ENCODE measurements around the gene TTC23.
A peak's percentile ranks its signal among the peaks of the same experiment; 100 is the strongest.

TTC23 gene

DNA sequence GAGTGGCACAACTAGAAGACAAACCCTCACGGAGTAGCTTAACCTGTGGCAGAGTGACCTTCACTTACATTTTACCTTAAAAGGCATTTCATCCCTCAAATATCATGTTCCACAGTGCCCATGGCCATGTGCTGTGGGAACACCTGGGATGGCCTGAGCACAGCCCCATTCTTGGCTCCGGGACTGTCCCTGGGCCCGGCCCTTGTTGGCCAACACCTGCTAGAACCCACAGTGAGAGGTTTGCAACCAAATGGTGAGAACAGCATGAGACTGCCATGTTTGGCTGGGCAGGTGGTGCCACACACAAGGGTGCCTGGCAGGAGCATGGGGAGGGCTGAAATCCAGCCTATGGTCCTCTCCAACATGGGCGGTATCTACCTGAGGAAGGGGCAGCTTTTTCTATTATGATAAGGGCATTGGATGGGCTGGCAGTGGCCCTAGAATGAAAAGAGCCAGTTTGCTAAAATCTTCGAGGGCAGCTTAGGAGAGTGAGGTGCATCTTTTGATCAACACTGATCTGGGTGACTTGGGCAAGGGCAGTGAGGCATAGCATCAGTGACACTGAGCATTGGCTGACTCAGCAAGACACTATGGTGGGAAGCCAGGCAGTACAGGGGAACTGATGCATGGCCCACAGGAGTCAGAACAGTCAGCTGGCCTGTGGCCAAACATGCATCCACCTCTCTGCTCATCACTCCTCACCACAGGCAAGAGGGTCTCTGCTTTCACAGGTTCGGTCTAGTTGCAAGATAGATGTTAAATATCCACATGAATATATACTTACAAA lies 90.6 kb downstream of the TTC23 start:
- Histone ChIP-seq H3K9ac (ENCODE audit: low read length) (no peak overlapping the region), H3K27ac (ENCODE audit: low read depth, low read length) (no peak overlapping the region)

DNA sequence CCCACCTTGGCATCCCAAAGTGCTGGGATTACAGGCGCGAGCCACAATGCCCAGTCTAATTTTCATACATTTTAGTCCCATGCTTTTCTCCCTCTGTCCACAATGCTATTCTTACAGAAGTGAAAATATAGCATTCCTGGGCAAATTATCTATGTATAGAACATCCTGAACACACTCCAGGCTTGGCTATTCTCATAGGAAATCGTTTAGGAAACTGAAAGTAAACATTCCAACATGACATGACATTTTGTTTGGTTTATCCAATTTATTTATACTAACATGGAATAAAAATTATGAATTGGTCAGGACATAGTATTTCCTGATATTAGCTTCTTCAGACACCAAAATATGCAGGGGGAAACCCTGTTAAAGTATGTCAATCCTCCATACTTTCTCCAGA lies 91.9 kb downstream of the TTC23 start:
- Histone ChIP-seq H3K36me3 (ENCODE audit: insufficient read depth, low read length) (peaks cover 6% of the 10 kb centered on the region), H3K4me1 (ENCODE audit: insufficient read depth, low read length) (peaks cover 9% of the 10 kb centered on the region), H3K27me3 (ENCODE audit: control insufficient read depth in 1 of 2, insufficient read depth in 2 of 2, low read length in 2 of 2) (no peaks in the 10 kb centered on the region), H3K9me3 (ENCODE audit: low read length) (no peaks in the 10 kb centered on the region), H3K9ac (ENCODE audit: low read length) (no peak overlapping the region), H3K4me3 (ENCODE audit: low read depth in 1 of 2, low read length in 2 of 2) (no peak overlapping the region), H3K27ac (ENCODE audit: low read depth, low read length) (peak overlapping the region; percentile 7)

More for the DNA sequence above, 90.6 kb downstream of the TTC23 start:
- Histone ChIP-seq H3K27me3 (ENCODE audit: control insufficient read depth in 1 of 2, insufficient read depth in 2 of 2, low read length in 2 of 2) (no peaks in the 10 kb centered on the region), H3K9me3 (ENCODE audit: low read length) (no peaks in the 10 kb centered on the region), H3K4me1 (ENCODE audit: insufficient read depth, low read length) (peaks cover 9% of the 10 kb centered on the region), H3K36me3 (ENCODE audit: insufficient read depth, low read length) (peaks cover 6% of the 10 kb centered on the region), H3K4me3 (ENCODE audit: low read depth in 1 of 2, low read length in 2 of 2) (no peak overlapping the region)

- peaks cover 9% of the 10 kb centered on the region for H3K4me1 ChIP-seq (ENCODE audit: insufficient read depth, low read length)
- peaks cover 9% of the 10 kb centered on the region for H3K36me3 ChIP-seq (ENCODE audit: insufficient read depth, low read length)
- H3K4me3 ChIP-seq (ENCODE audit: low read depth in 1 of 2, low read length in 2 of 2) = no peak overlapping the region
- H3K27ac ChIP-seq (ENCODE audit: low read depth, low read length) = no peak overlapping the region
- H3K9me3 ChIP-seq (ENCODE audit: low read length) = no peaks in the 10 kb centered on the region
- H3K27me3 ChIP-seq (ENCODE audit: control insufficient read depth in 1 of 2, insufficient read depth in 2 of 2, low read length in 2 of 2) = no peaks in the 10 kb centered on the region
- H3K9ac ChIP-seq (ENCODE audit: low read length) = no peak overlapping the region
These were observed 93.4 kb downstream of the TTC23 start for GRCh38 chr15:99155961-99156443.

DNA sequence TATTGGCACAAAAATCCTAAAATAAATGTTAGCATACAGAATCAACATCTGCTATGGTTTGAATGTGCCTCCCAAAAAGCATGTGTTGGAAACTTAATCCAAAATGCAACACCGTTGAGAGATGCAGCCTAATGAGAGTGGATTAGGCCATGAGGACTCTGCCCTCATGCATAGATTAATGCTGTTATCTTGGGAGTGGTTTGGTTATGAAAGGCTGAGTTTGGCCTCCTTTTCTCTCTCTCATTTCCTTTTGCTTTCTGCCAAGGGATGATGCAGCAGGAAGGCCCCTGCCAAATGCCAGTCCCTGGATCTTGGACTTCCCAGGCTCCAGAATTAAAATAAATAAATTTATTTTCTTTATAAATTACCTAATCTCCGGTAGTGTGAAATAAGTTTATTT lies 95.1 kb downstream of the TTC23 start:
- no peaks in the 10 kb centered on the region for H3K27me3 ChIP-seq (ENCODE audit: control insufficient read depth in 1 of 2, insufficient read depth in 2 of 2, low read length in 2 of 2)
- H3K4me3 ChIP-seq (ENCODE audit: low read depth in 1 of 2, low read length in 2 of 2) = no peak overlapping the region
- H3K27ac ChIP-seq (ENCODE audit: low read depth, low read length) = no peak overlapping the region
- peaks cover 15% of the 10 kb centered on the region for H3K4me1 ChIP-seq (ENCODE audit: insufficient read depth, low read length)
- H3K36me3 ChIP-seq (ENCODE audit: insufficient read depth, low read length) = peaks cover 13% of the 10 kb centered on the region
- no peak overlapping the region for H3K9ac ChIP-seq (ENCODE audit: low read length)
- H3K9me3 ChIP-seq (ENCODE audit: low read length) = no peaks in the 10 kb centered on the region

- peaks cover 7% of the 10 kb centered on the region for H3K36me3 ChIP-seq (ENCODE audit: insufficient read depth, low read length)
- no peak overlapping the region for H3K9ac ChIP-seq (ENCODE audit: low read length)
- H3K4me3 ChIP-seq (ENCODE audit: low read depth in 1 of 2, low read length in 2 of 2) = no peak overlapping the region
- H3K27me3 ChIP-seq (ENCODE audit: control insufficient read depth in 1 of 2, insufficient read depth in 2 of 2, low read length in 2 of 2) = no peaks in the 10 kb centered on the region
- H3K4me1 ChIP-seq (ENCODE audit: insufficient read depth, low read length) = peaks cover 25% of the 10 kb centered on the region
- no peaks in the 10 kb centered on the region for H3K9me3 ChIP-seq (ENCODE audit: low read length)
- H3K27ac ChIP-seq (ENCODE audit: low read depth, low read length) = no peak overlapping the region
These were observed 96.3 kb downstream of the TTC23 start for GRCh38 chr15:99153026-99153535.

GRCh38 chr15:99151156-99151555 lies 98.2 kb downstream of the TTC23 start:
- H3K27ac ChIP-seq (ENCODE audit: low read depth, low read length) = no peak overlapping the region
- H3K4me1 ChIP-seq (ENCODE audit: insufficient read depth, low read length) = peaks cover 28% of the 10 kb centered on the region
- peaks cover 7% of the 10 kb centered on the region for H3K36me3 ChIP-seq (ENCODE audit: insufficient read depth, low read length)
- no peak overlapping the region for H3K4me3 ChIP-seq (ENCODE audit: low read depth in 1 of 2, low read length in 2 of 2)
- H3K27me3 ChIP-seq (ENCODE audit: control insufficient read depth in 1 of 2, insufficient read depth in 2 of 2, low read length in 2 of 2) = no peaks in the 10 kb centered on the region
- no peaks in the 10 kb centered on the region for H3K9me3 ChIP-seq (ENCODE audit: low read length)
- H3K9ac ChIP-seq (ENCODE audit: low read length) = no peak overlapping the region

DNA sequence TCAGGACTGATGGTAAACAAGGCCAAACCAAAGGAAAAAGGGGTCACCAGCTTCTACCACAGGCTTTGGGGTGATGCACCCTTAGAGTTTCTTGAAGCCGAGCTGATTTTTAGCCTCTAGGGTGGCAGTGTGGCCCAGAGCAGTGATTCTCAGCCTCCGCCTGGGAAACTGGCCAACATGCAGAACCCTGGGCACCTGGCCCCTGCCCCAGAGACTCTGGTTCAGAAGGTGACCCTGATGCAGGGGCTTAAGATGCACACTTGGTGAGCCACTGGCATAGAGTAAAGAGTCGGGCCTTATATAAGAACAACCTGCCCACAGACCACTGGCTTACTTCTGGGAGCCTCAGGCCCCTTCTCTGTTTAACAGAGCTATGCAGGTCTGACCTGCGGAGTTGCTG lies 100.0 kb downstream of the TTC23 start:
- H3K4me3 ChIP-seq (ENCODE audit: low read depth in 1 of 2, low read length in 2 of 2) = no peak overlapping the region
- H3K4me1 ChIP-seq (ENCODE audit: insufficient read depth, low read length) = peaks cover 46% of the 10 kb centered on the region
- H3K27ac ChIP-seq (ENCODE audit: low read depth, low read length) = peak overlapping the region; percentile 85
- no peaks in the 10 kb centered on the region for H3K27me3 ChIP-seq (ENCODE audit: control insufficient read depth in 1 of 2, insufficient read depth in 2 of 2, low read length in 2 of 2)
- no peaks in the 10 kb centered on the region for H3K9me3 ChIP-seq (ENCODE audit: low read length)
- H3K36me3 ChIP-seq (ENCODE audit: insufficient read depth, low read length) = peaks cover 7% of the 10 kb centered on the region
- no peak overlapping the region for H3K9ac ChIP-seq (ENCODE audit: low read length)

DNA sequence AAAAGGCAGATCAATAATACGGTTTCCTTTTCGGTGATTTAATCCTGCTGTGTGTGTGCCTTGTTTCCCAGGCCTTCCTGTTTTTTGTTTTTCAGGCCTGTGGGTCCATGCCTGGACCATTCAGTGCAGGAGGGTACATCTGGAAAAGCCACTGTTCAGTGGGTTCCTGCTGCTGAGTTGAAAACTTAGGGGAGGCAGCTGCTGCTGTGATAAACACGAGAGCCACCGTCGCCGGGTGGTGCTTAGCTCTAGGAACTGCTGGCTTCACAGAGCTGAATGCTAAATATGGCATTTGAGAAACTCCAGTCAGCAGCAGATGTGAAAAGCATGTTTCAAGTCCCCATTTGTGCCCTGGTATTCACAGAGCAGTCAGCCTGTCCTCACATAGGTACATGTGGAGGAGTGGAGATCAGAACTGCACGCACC lies 100.5 kb downstream of the TTC23 start:
- no peaks in the 10 kb centered on the region for H3K27me3 ChIP-seq (ENCODE audit: control insufficient read depth in 1 of 2, insufficient read depth in 2 of 2, low read length in 2 of 2)
- H3K4me3 ChIP-seq (ENCODE audit: low read depth in 1 of 2, low read length in 2 of 2) = no peak overlapping the region
- H3K27ac ChIP-seq (ENCODE audit: low read depth, low read length) = peak overlapping the region; percentile 85
- H3K36me3 ChIP-seq (ENCODE audit: insufficient read depth, low read length) = peaks cover 7% of the 10 kb centered on the region
- no peaks in the 10 kb centered on the region for H3K9me3 ChIP-seq (ENCODE audit: low read length)
- peak overlapping the region; percentile 5 for H3K9ac ChIP-seq (ENCODE audit: low read length)
- H3K4me1 ChIP-seq (ENCODE audit: insufficient read depth, low read length) = peaks cover 51% of the 10 kb centered on the region

GRCh38 chr15:99146661-99147060 lies 102.7 kb downstream of the TTC23 start:
- Histone ChIP-seq H3K27ac (ENCODE audit: low read depth, low read length) (peak overlapping the region; percentile 66), H3K9ac (ENCODE audit: low read length) (no peak overlapping the region), H3K27me3 (ENCODE audit: control insufficient read depth in 1 of 2, insufficient read depth in 2 of 2, low read length in 2 of 2) (no peaks in the 10 kb centered on the region), H3K36me3 (ENCODE audit: insufficient read depth, low read length) (peaks cover 7% of the 10 kb centered on the region), H3K4me1 (ENCODE audit: insufficient read depth, low read length) (peaks cover 72% of the 10 kb centered on the region), H3K4me3 (ENCODE audit: low read depth in 1 of 2, low read length in 2 of 2) (no peak overlapping the region), H3K9me3 (ENCODE audit: low read length) (no peaks in the 10 kb centered on the region)

GRCh38 chr15:99145778-99146177 lies 103.6 kb downstream of the TTC23 start:
- H3K36me3 ChIP-seq (ENCODE audit: insufficient read depth, low read length) = peaks cover 1% of the 10 kb centered on the region
- H3K4me1 ChIP-seq (ENCODE audit: insufficient read depth, low read length) = peaks cover 75% of the 10 kb centered on the region
- H3K4me3 ChIP-seq (ENCODE audit: low read depth in 1 of 2, low read length in 2 of 2) = no peak overlapping the region
- H3K27ac ChIP-seq (ENCODE audit: low read depth, low read length) = peak overlapping the region; percentile 36
- no peaks in the 10 kb centered on the region for H3K27me3 ChIP-seq (ENCODE audit: control insufficient read depth in 1 of 2, insufficient read depth in 2 of 2, low read length in 2 of 2)
- H3K9me3 ChIP-seq (ENCODE audit: low read length) = no peaks in the 10 kb centered on the region
- H3K9ac ChIP-seq (ENCODE audit: low read length) = no peak overlapping the region

GRCh38 chr15:99145005-99145404 lies 104.4 kb downstream of the TTC23 start:
- H3K27ac ChIP-seq (ENCODE audit: low read depth, low read length) = peak overlapping the region; percentile 36
- H3K36me3 ChIP-seq (ENCODE audit: insufficient read depth, low read length) = no peaks in the 10 kb centered on the region
- peaks cover 75% of the 10 kb centered on the region for H3K4me1 ChIP-seq (ENCODE audit: insufficient read depth, low read length)
- no peak overlapping the region for H3K9ac ChIP-seq (ENCODE audit: low read length)
- H3K27me3 ChIP-seq (ENCODE audit: control insufficient read depth in 1 of 2, insufficient read depth in 2 of 2, low read length in 2 of 2) = no peaks in the 10 kb centered on the region
- H3K4me3 ChIP-seq (ENCODE audit: low read depth in 1 of 2, low read length in 2 of 2) = no peak overlapping the region
- H3K9me3 ChIP-seq (ENCODE audit: low read length) = no peaks in the 10 kb centered on the region
